ENCODE data around the gene RAPGEF5.

- no peak for TF ChIP-seq CTCF (optimal IDR thresholded peaks at IDR 0.05 in 1 of 3, IDR thresholded peaks at IDR 0.05 in 1 of 3, conservative IDR thresholded peaks at IDR 0.05 in 1 of 3; ENCODE audit: extremely low read depth in 1 of 3, insufficient read depth in 2 of 3, low read length in 3 of 3)
- TF ChIP-seq EZH2 (IDR thresholded peaks at IDR 0.05; ENCODE audit: low read length) = no peak
Measured at GRCh38 chr7:22325671-22326070, 31.3 kb downstream of the RAPGEF5 start.

All from keratinocyte (primary cell).